ENCODE data around the gene TRUB2.

- TF ChIP-seq POLR2A (IDR thresholded peaks at IDR 0.05): no peak
- no peak for TF ChIP-seq CTCF (IDR thresholded peaks at IDR 0.05 in 4 of 5, conservative IDR thresholded peaks at IDR 0.05 in 1 of 5)
Measured at GRCh38 chr9:128275198-128276007, 46.8 kb downstream of the TRUB2 start, which contains the start of gene GOLGA2.

Measured in gastrocnemius medialis (tissue), 4 donors.